Measurements from ENCODE around the gene COIL. TPM values are rescaled to one million over a fixed set of nuclear protein-coding genes. Genes with fewer than 3 reads are reported as not detected.

COIL gene
- total and polyA plus RNA-seq, 11 donors: 5.7 to 11.3 (median 7.8) TPM

DNA sequence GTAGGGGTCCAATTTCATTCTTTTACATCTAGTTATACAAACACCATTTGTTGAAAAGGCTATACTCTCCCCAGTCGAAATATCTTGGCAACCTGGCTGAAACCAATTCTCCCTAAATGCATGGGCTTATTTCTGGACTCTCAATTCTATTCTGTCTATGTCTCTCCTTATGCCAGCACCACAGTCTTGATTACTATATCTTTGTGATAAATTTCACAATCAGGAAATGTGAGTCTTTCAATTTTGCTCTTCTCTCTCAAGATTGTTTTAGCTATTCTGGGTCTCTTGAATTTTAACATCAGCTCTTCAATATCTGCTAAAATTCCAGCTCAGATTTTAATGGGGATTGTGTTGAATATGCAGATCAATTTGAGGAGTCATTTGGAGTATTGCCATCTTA lies 41.1 kb downstream of the COIL start:
- WGBS, 4 donors: 82 to 87% (median 85%) methylated on average over 1 of the region's 1 CpG
- no peaks in the 10 kb centered on the region for H3K36me3 ChIP-seq
- ATAC-seq: no peak

DNA sequence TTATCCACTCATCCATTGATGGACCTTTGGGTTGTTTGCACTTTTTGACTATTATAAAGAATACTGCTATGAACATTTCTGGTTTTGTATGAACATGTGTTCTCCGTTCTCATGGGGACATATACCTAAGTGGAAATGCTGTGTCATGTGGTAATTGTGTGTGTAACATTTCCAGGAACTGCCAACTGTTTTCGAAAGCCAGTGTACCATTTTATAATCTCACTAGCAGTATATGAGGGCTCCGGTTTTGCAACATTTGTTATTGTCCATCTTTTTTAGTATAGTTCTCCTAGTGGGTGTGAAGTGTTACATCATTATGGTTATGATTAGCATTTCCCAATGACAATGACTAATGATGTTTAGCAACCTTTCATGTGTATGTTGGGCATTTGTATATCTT lies 41.9 kb downstream of the COIL start:
- TF ChIP-seq POLR2A (IDR thresholded peaks at IDR 0.05): no peak
- TF ChIP-seq, protein P1, sequence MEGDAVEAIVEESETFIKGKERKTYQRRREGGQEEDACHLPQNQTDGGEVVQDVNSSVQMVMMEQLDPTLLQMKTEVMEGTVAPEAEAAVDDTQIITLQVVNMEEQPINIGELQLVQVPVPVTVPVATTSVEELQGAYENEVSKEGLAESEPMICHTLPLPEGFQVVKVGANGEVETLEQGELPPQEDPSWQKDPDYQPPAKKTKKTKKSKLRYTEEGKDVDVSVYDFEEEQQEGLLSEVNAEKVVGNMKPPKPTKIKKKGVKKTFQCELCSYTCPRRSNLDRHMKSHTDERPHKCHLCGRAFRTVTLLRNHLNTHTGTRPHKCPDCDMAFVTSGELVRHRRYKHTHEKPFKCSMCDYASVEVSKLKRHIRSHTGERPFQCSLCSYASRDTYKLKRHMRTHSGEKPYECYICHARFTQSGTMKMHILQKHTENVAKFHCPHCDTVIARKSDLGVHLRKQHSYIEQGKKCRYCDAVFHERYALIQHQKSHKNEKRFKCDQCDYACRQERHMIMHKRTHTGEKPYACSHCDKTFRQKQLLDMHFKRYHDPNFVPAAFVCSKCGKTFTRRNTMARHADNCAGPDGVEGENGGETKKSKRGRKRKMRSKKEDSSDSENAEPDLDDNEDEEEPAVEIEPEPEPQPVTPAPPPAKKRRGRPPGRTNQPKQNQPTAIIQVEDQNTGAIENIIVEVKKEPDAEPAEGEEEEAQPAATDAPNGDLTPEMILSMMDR (IDR thresholded peaks at IDR 0.05): no peak
- intact Hi-C loops (cut with DNase I): no loop called here
- Histone ChIP-seq H3K27me3 (no peaks in the 10 kb centered on the region), H3K4me1 (peaks cover 0 to 26% (median 10%) of the 10 kb centered on the region in 12 donors), H3K27ac (peak overlapping the region in 1 of 12 donors; percentile 47), H3K4me3 (no peak overlapping the region), H3K9me3 (peaks cover 0 to 12% (median 0%) of the 10 kb centered on the region in 12 donors), H3K36me3 (no peaks in the 10 kb centered on the region)
- no peak for DNase-seq
- WGBS, 4 donors: 87 to 96% (median 93%) methylated on average over 3 of the region's 3 CpGs
- peak in 1 of 4 donors; percentile 12 for ATAC-seq

More for the DNA sequence above, 41.1 kb downstream of the COIL start:
- DNase-seq: no peak
- H3K4me3 ChIP-seq: no peak overlapping the region
- TF ChIP-seq, protein P1 (IDR thresholded peaks at IDR 0.05): no peak
- TF ChIP-seq POLR2A (IDR thresholded peaks at IDR 0.05): no peak
- peaks cover 0 to 24% (median 9%) of the 10 kb centered on the region in 12 donors for H3K4me1 ChIP-seq
- no peak overlapping the region for H3K27ac ChIP-seq
- peaks cover 0 to 12% (median 0%) of the 10 kb centered on the region in 12 donors for H3K9me3 ChIP-seq
- intact Hi-C loops (cut with DNase I): no loop called here
- H3K27me3 ChIP-seq: no peaks in the 10 kb centered on the region

DNA sequence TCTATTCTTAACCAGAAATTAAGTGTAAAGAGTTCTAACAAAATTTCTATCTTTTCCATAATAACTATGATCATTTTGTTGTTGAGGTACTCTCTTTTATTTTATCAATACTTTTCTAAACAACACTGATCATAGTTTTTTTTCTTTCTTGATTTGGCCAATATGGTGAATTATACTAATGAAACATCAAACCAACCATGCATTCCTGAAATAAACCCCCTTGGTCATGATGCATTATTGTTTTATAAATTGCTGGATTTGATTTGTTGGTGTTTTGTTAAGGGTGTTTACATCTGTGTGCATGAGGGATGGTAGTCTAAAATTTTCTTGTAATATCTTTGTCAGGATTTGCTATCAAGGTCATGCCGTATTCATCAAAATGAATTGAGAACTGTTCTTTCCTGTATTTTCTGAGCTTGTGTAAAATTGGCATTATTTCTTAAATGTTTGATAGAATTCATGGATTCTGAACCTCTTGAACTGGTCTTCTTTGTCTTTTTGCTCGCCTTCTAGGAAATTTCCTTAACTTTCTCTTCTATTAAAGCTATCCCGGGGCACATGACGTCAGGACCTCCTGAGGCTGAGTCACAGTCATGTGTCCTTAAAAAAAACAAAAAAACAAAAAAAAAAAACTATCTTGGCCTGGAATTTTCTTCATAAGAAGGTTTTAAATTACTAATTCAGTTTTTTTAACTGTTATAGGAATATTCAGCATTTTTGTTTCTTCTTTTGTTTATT lies 43.1 kb downstream of the COIL start:
- Histone ChIP-seq H3K27me3 (no peaks in the 10 kb centered on the region), H3K4me3 (no peak overlapping the region), H3K4me1 (peaks cover 0 to 29% (median 13%) of the 10 kb centered on the region in 12 donors), H3K9me3 (peaks cover 0 to 12% (median 0%) of the 10 kb centered on the region in 12 donors), H3K36me3 (no peaks in the 10 kb centered on the region), H3K27ac (peak overlapping the region in 1 of 12 donors; percentile 47)
- DNase-seq (peak in 1 of 5 donors; percentile 46), ATAC-seq (no peak)
- 70 to 83% (median 75%) methylated on average over 4 of the region's 4 CpGs for WGBS, 4 donors
- intact Hi-C loops (cut with DNase I): no loop called here
- TF ChIP-seq, protein P1 (IDR thresholded peaks at IDR 0.05): no peak
- no peak for TF ChIP-seq POLR2A (IDR thresholded peaks at IDR 0.05)

DNA sequence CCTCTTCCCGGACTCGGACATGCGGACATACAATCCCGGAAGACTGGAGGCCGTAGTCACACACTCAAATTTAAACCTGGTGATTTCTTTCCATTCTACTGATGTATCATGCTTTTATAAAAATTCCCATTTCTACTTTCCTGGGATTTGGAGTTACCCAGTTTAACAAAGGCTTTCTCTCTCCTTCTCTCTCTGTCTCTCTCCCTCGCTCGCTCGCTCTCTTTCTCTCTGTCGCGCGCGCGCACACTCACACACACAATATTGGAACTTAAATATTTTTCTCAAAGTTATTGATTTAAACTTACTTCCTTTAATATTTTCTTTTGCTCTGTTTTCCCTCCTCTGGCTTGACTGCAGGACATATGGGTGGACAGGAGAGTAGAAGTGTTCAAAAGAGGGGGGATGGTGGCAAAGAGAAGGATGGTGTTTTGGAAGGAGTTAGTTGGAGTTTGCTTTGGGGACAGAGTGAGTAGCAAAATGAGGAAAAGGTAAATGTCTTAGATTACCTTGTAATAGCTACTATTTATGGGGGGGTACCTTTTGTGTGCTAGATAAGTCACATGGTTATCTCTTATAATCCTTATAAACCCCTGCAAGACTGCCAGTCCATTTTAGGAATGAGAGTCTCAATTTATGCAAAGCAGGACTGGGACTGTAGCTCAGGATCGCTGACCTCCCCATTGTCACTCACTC lies 46.1 kb downstream of the COIL start:
- Histone ChIP-seq H3K36me3 (peaks cover 0 to 6% (median 0%) of the 10 kb centered on the region in 9 donors), H3K4me3 (peak overlapping the region; percentile 68 to 98 (median 81)), H3K27ac (peak overlapping the region in 11 of 12 donors; percentile 83 to 97 (median 92)), H3K4me1 (peaks cover 0 to 59% (median 26%) of the 10 kb centered on the region in 12 donors), H3K9me3 (peaks cover 0 to 12% (median 0%) of the 10 kb centered on the region in 12 donors), H3K27me3 (no peaks in the 10 kb centered on the region)
- ATAC-seq (peak in 1 of 4 donors; percentile 1), DNase-seq (no peak)
- 10 to 16% (median 14%) methylated on average over 14 of the region's 14 CpGs for WGBS, 4 donors
- intact Hi-C loops (cut with DNase I): loop anchor here in 5 of 10 donors (5.0 kb wide), 2 partner anchors 77 to 82 kb away; partner anchors contain the start of genes C17orf67 (in 2 of the 5) and DGKE (in 2 of the 5)
- TF ChIP-seq, protein P1 (IDR thresholded peaks at IDR 0.05): no peak
- TF ChIP-seq POLR2A (IDR thresholded peaks at IDR 0.05): no peak

Measured in heart left ventricle (tissue), 16 donors.